ENCODE data around the gene NHLRC4.
"Not testable (repeated sequence)": the region's sequence is repeated elsewhere in the genome, so short reads cannot be mapped to it uniquely, and the experiment has no call there.

- TF ChIP-seq CTCF (conservative IDR thresholded peaks at IDR 0.05; ENCODE audit: low read depth, low read length); EZH2phosphoT487 (IDR thresholded peaks at IDR 0.05; ENCODE audit: borderline replicate concordance, low read length): not testable (repeated sequence)
Measured at GRCh38 chr16:597655-598054, 30.9 kb downstream of the NHLRC4 start.

Measured in PC-3 (cell line).